HEK293 (cell line): ENCODE results near the gene BSCL2.

Source experiments
- CTCF ChIA-PET: fragments of 350-600 bp; formaldehyde crosslinking; extraction: SDS; loops from one replicate; lab custom pipeline; 2021; ENCODE audit warnings: antibody characterized with exemption; lab: Yijun Ruan, JAX
- POLR2A ChIA-PET: fragments of 300-600 bp; formaldehyde crosslinking; extraction: SDS; loops from one replicate; lab custom pipeline; 2020; ENCODE audit warnings: antibody characterized with exemption, inconsistent platforms; lab: Yijun Ruan, JAX
- H3K27ac ChIP-seq: fragments of 200-500 bp; sonication (Bioruptor generic); 2 replicates; pipeline ENCODE4 v1.5.1; 2014; ENCODE audit warnings: low read depth, low read length, control low read depth, inconsistent platforms; ENCODE audit errors: extremely low read depth
- H3K36me3 ChIP-seq, 2 experiments: fragments of 200-500 bp in 1 of 2; sonication (Bioruptor generic) in 1 of 2; 1 replicate in 1 of 2; 2 replicates in 1 of 2; pipeline ENCODE4 v1.5.1; 2014 to 2017; ENCODE audit warnings: inconsistent platforms in 2 of 2, low read length in 2 of 2; ENCODE audit not compliant: control insufficient read depth in 2 of 2, insufficient read depth in 1 of 2
- H3K4me1 ChIP-seq: fragments of 200-500 bp; sonication (Bioruptor generic); 2 replicates; pipeline ENCODE4 v1.5.1; 2014; ENCODE audit warnings: mild to moderate bottlenecking, low read length, inconsistent platforms; ENCODE audit not compliant: control insufficient read depth, insufficient read depth
- H3K4me3 ChIP-seq: 2 replicates; pipeline ENCODE4 v1.5.1; 2011; ENCODE audit warnings: low read depth, mild to moderate bottlenecking, control low read depth, low read length, moderate library complexity
- H3K9me3 ChIP-seq: fragments of 200-500 bp; sonication (Bioruptor generic); 2 replicates; pipeline ENCODE4 v1.5.1; 2014; ENCODE audit warnings: low read depth, low read length, inconsistent platforms; ENCODE audit not compliant: control insufficient read depth, insufficient read depth
- GLI2 ChIP-seq: fragments of 450-650 bp; formaldehyde crosslinking; IDR thresholded peaks from 2 replicates; pipeline ENCODE4; 2017; ENCODE audit warnings: missing biosample characterization, missing genetic modification characterization, low read depth, borderline replicate concordance
- GLI4 ChIP-seq: fragments of 450-650 bp; formaldehyde crosslinking; IDR thresholded peaks from 2 replicates; pipeline ENCODE4 v1.5.1; 2016; ENCODE audit warnings: missing biosample characterization, missing genetic modification characterization
- KLF10 ChIP-seq: fragments of 450-650 bp; IDR thresholded peaks from 2 replicates; pipeline ENCODE4 v1.5.1; 2018; ENCODE audit warnings: missing biosample characterization, mild to moderate bottlenecking, missing genetic modification characterization
- OSR2 ChIP-seq: fragments of 450-650 bp; formaldehyde crosslinking; IDR thresholded peaks from 2 replicates; pipeline ENCODE4 v1.5.1; 2016; ENCODE audit warnings: missing biosample characterization, missing genetic modification characterization
- PRDM4 ChIP-seq: fragments of 450-650 bp; formaldehyde crosslinking; IDR thresholded peaks from 2 replicates; pipeline ENCODE4 v1.5.1; 2017; ENCODE audit warnings: missing biosample characterization, missing genetic modification characterization
- WT1 ChIP-seq: fragments of 450-650 bp; formaldehyde crosslinking; IDR thresholded peaks from 2 replicates; pipeline ENCODE4 v1.5.1; 2016; ENCODE audit warnings: missing biosample characterization, missing genetic modification characterization
- ZBTB20 ChIP-seq: fragments of 450-650 bp; formaldehyde crosslinking; IDR thresholded peaks from 2 replicates; pipeline ENCODE4 v1.5.1; 2016; ENCODE audit warnings: missing biosample characterization, missing genetic modification characterization
- ZNF155 ChIP-seq: fragments of 450-650 bp; formaldehyde crosslinking; IDR thresholded peaks from 2 replicates; pipeline ENCODE4 v1.5.1; 2016; ENCODE audit warnings: missing biosample characterization, missing genetic modification characterization
- ZNF169 ChIP-seq: fragments of 450-650 bp; formaldehyde crosslinking; IDR thresholded peaks from 2 replicates; pipeline ENCODE4 v1.5.1; 2016; ENCODE audit warnings: missing biosample characterization, missing genetic modification characterization
- ZNF223 ChIP-seq: fragments of 450-650 bp; formaldehyde crosslinking; IDR thresholded peaks from 2 replicates; pipeline ENCODE4 v1.5.1; 2016; ENCODE audit warnings: missing biosample characterization, missing genetic modification characterization
- ZNF274 ChIP-seq, 2 experiments: fragments of 200-500 bp in 1 of 2; fragments of 450-650 bp in 1 of 2; sonication (Bioruptor generic) in 1 of 2; formaldehyde crosslinking in 1 of 2; IDR thresholded peaks; 2 replicates each; pipeline versions ENCODE4 v1.5.1 to v1.6.1; 2014 to 2016; ENCODE audit warnings: borderline replicate concordance in 1 of 2, inconsistent platforms in 1 of 2, low read length in 1 of 2, missing biosample characterization in 1 of 2, missing genetic modification characterization in 1 of 2
- ZNF394 ChIP-seq: fragments of 450-650 bp; formaldehyde crosslinking; IDR thresholded peaks from 2 replicates; pipeline ENCODE4 v1.5.1; 2016; ENCODE audit warnings: missing biosample characterization, missing genetic modification characterization, mild to moderate bottlenecking, moderate library complexity, borderline replicate concordance
- ZNF501 ChIP-seq: fragments of 450-650 bp; formaldehyde crosslinking; IDR thresholded peaks from 2 replicates; pipeline ENCODE4 v1.5.1; 2016; ENCODE audit warnings: missing biosample characterization, missing genetic modification characterization
- ZNF529 ChIP-seq: fragments of 450-650 bp; formaldehyde crosslinking; IDR thresholded peaks from 2 replicates; pipeline ENCODE4 v1.5.1; 2017; ENCODE audit warnings: missing genetic modification characterization, missing biosample characterization; ENCODE audit not compliant: insufficient replicate concordance
- ZNF544 ChIP-seq: fragments of 450-650 bp; formaldehyde crosslinking; IDR thresholded peaks from 2 replicates; pipeline ENCODE4 v1.5.0; 2017; ENCODE audit warnings: missing biosample characterization, missing genetic modification characterization
- ZNF626 ChIP-seq: fragments of 450-650 bp; sonication (Bioruptor Pico); formaldehyde crosslinking; IDR thresholded peaks from 2 replicates; pipeline ENCODE4 v1.5.1; 2018; ENCODE audit warnings: missing biosample characterization, missing genetic modification characterization, inconsistent platforms
- ZNF670 ChIP-seq: fragments of 450-650 bp; formaldehyde crosslinking; IDR thresholded peaks from 2 replicates; pipeline ENCODE4 v1.5.1; 2016; ENCODE audit warnings: missing biosample characterization, missing genetic modification characterization, low read depth
- ZNF776 ChIP-seq: fragments of 450-650 bp; formaldehyde crosslinking; IDR thresholded peaks from 2 replicates; pipeline ENCODE4 v1.5.0; 2017; ENCODE audit warnings: missing biosample characterization, missing genetic modification characterization, borderline replicate concordance
- ZSCAN23 ChIP-seq: fragments of 450-650 bp; formaldehyde crosslinking; IDR thresholded peaks from 2 replicates; pipeline ENCODE4 v1.5.1; 2016; ENCODE audit warnings: missing biosample characterization, missing genetic modification characterization
- TF ChIP-seq, protein P1 (sequence below): fragments of 450-650 bp; formaldehyde crosslinking; IDR thresholded peaks from 2 replicates; pipeline ENCODE4 v1.5.1; 2016; ENCODE audit warnings: missing biosample characterization, missing genetic modification characterization

The BSCL2 gene

GRCh38 chr11:62689421-62690183 is 17.6 kb downstream of the BSCL2 start, which contains the start of gene LRRN4CL (continued):
- TF ChIP-seq, protein P1, sequence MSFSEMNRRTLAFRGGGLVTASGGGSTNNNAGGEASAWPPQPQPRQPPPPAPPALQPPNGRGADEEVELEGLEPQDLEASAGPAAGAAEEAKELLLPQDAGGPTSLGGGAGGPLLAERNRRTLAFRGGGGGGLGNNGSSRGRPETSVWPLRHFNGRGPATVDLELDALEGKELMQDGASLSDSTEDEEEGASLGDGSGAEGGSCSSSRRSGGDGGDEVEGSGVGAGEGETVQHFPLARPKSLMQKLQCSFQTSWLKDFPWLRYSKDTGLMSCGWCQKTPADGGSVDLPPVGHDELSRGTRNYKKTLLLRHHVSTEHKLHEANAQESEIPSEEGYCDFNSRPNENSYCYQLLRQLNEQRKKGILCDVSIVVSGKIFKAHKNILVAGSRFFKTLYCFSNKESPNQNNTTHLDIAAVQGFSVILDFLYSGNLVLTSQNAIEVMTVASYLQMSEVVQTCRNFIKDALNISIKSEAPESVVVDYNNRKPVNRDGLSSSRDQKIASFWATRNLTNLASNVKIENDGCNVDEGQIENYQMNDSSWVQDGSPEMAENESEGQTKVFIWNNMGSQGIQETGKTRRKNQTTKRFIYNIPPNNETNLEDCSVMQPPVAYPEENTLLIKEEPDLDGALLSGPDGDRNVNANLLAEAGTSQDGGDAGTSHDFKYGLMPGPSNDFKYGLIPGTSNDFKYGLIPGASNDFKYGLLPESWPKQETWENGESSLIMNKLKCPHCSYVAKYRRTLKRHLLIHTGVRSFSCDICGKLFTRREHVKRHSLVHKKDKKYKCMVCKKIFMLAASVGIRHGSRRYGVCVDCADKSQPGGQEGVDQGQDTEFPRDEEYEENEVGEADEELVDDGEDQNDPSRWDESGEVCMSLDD (tag by site-specific recombination): no peak

DNA sequence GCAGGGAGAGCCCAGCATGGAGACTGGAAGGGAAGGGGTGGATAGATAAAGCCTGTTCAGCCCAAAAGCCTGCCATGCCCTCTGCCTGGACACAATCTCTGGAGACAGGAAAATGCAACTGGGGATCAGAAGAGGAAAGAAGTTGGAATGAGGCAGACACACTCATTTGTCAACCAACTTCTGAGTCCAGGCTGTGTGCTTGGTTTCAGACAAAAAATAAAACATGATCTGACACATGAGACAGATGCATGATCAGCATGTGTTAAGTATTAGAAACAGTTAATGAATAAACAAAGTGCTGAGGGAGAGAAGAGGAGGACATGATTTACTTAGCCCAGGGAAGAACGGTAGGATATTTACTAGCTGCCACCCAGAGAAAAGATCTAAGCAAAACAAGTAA is 18.7 kb downstream of the BSCL2 start:
- TF ChIP-seq ZNF776 (tag by site-specific recombination): no peak
- TF ChIP-seq ZNF501 (tag by site-specific recombination): no peak
- no peak for TF ChIP-seq ZNF626 (tag by site-specific recombination)
- TF ChIP-seq ZNF529 (tag by site-specific recombination): no peak
- TF ChIP-seq WT1 (tag by site-specific recombination): no peak
- TF ChIP-seq KLF10 (tag by site-specific recombination): no peak
- no peak for TF ChIP-seq ZSCAN23 (tag by site-specific recombination)
- peaks cover 4 to 37% of the 10 kb centered on the region in 2 experiments; a peak in 2 of 3 replicates for H3K36me3 ChIP-seq
- no peaks in the 10 kb centered on the region for H3K9me3 ChIP-seq
- ChIA-PET CTCF (interaction anchor here (0.6 to 2.3 kb wide), 4 partner anchors 13 to 264 kb away, joined by 3 to 8 read pairs (median 4); no protein-coding TSS in a partner anchor), POLR2A (interaction anchor here (1.4 to 2.3 kb wide), 2 partner anchors 12 to 15 kb away, joined by 4 to 8 read pairs; no protein-coding TSS in a partner anchor)
- H3K27ac ChIP-seq: no peak overlapping the region
- H3K4me3 ChIP-seq: no peak overlapping the region
- no peaks in the 10 kb centered on the region for H3K4me1 ChIP-seq

DNA sequence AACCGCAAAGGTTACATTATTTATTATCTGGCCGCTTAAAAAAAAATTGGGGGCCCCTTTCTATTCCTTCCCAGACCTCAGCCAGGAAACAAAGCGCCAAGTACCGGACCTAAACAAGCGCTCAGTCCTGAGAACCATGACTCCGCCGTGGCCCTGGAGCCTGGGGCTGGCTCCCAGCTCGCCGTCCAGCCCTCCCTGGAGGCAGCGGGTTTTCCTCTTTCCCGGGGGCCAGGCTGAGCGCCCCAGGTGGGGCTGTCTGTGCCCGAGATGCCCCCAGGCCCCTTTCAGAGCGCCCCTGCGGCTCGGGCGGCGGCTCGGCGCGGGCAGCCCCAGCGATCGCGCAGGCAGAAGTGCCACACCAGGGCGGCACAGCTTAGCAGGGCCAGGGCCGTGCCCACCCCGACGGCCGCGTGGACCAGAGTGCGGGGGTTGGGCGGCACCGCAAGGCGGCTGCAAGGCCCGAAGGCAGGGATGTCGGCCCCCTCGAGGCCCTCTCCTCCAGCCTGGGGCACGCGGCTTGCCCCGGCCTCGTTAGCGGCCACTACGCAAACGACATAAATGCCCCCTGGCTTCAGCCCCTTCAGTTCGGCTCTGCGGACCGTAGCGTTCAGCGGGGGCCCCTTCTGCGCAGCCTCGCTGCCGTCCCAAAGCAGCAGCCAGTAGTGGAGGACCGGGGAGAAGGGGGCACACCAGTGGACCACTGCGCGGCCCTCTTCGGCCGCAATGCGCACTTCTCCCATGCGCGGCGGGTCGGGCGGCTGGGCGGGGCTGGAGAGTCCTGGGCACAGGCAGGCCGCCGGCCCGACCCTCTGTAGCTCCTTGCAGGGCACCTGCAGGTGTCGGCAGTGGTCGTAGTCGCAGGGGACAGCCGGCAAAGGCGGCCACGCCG is 19.5 kb downstream of the BSCL2 start:
- peaks cover 0 to 30% of the 10 kb centered on the region in 2 experiments; a peak in 2 of 3 replicates for H3K36me3 ChIP-seq
- no peaks in the 10 kb centered on the region for H3K4me1 ChIP-seq
- CTCF ChIA-PET: interaction anchor here (0.7 kb wide), 1 partner anchor 47 kb away, joined by 3 read pairs; no protein-coding TSS in a partner anchor
- no peaks in the 10 kb centered on the region for H3K9me3 ChIP-seq
- H3K27ac ChIP-seq: no peak overlapping the region
- H3K4me3 ChIP-seq: no peak overlapping the region
- POLR2A ChIA-PET: no interaction called here
- TF ChIP-seq ZNF544 (tag by site-specific recombination) (no peak), ZNF169 (tag by site-specific recombination) (no peak), ZNF670 (tag by site-specific recombination) (no peak), PRDM4 (tag by site-specific recombination) (no peak), ZNF155 (tag by site-specific recombination) (no peak), ZNF223 (tag by site-specific recombination) (no peak), GLI2 (tag by site-specific recombination) (no peak), ZNF394 (tag by site-specific recombination) (no peak), ZNF274 (IDR thresholded peaks at IDR 0.05; ENCODE audit: low read length) (no peak), ZNF274 (tag by site-specific recombination; IDR thresholded peaks at IDR 0.05; ENCODE audit: borderline replicate concordance) (no peak), OSR2 (tag by site-specific recombination) (no peak), ZBTB20 (tag by site-specific recombination) (no peak), GLI4 (tag by site-specific recombination) (no peak)
